NCI-H146 treated with DMSO at 0.1 percent for 48 hours (cell line): ENCODE results near the gene LDHAL6A.

Experiments used
- DNase-seq: peaks from one replicate; lab custom pipeline; 2025; ENCODE audit not compliant: unreplicated experiment; lab: John Stamatoyannopoulos, UW

LDHAL6A gene

DNA sequence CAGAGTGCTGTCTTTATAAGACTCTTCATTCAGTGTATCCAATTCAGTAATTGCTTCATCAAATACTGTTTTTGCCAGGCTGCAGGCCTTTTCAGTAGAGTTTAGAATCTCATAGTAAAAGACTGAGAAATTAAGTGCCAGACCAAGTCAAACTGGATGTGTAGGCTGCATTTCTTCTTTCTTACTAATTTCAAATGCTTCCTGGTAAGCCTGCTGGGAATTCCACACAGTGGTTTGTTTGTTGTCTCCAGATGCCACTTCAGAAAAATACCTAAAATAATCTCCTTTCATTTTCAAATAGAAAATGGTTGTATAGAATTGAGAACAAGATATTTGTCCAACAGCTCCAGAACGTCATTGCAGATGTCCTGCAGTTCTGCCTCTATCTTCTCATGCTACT, 34.7 kb downstream of the LDHAL6A start:
- DNase-seq = no peak

DNA sequence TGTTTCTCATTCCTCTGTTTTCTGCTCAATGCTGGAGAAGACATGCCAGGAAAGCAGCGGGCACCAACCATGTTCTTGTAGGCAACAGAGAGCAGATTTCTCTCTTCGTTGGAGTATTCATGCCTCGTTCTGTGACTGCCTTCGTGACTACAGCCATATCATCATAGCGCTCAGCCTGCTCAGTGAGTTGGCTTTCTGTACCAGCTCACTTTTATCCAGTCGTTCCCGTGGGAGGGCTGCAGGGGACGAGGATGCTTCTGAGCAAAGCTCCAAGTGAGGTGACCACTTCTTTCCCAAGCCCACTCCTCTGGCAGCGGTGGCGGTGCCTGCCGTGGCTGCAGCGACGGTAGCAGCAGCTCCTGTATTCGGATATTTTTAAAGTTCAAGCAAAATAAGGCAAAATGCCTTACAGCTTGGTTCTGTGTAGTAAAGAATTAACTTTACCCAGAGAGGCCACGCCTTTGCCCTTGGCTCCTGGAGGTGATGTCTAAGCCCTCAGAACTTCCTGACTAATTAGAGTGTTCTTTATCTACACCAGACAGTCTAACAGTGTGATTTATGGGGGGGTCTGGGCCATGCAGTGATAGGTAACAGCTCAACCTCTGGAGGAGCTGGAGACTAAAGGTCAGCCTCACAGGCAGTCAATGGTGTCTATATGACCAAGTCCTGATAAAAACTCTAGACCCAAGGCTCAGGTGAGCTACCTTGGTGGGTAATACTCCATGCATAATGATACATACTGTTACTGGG, 35.3 kb downstream of the LDHAL6A start:
- no peak for DNase-seq

- no peak for DNase-seq
These were observed 36.3 kb downstream of the LDHAL6A start for GRCh38 chr11:18491924-18492323.

DNA sequence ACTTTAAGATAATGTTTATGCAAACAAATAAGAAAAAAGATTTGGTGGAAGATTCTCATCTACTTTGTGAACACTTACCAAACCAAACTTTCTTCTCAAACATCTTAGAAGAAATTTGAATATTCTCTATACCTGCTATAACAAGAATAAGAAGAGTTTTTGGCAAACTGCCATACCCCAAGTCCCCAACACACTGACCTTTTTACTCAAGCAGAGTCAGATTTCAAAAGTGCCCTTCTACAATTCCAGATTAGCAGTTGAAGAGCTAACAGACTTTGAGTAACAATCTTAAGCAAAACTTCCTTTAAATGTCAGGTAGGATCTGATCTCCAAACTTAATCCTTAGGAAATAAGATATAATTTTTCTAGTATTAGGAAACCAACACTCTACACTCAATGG, 37.2 kb downstream of the LDHAL6A start:
- no peak for DNase-seq

DNA sequence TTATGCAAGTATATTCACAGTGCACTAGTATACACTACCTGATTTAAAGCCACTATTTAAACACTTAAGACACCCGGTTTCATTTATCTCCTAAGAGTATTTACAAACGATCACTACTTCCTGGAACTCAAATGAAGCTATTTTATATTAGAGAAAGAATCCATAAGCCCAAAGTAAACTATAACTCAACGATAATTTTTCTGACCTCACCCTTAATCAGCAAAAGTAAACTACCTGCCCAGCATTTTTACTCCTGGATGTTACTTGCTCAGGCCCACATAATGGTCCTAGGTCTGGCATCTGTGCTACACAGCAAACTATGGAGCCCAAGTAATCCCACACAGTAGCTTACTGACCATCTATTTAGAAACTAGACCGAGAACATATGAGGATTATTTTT, 37.7 kb downstream of the LDHAL6A start:
- no peak for DNase-seq

DNA sequence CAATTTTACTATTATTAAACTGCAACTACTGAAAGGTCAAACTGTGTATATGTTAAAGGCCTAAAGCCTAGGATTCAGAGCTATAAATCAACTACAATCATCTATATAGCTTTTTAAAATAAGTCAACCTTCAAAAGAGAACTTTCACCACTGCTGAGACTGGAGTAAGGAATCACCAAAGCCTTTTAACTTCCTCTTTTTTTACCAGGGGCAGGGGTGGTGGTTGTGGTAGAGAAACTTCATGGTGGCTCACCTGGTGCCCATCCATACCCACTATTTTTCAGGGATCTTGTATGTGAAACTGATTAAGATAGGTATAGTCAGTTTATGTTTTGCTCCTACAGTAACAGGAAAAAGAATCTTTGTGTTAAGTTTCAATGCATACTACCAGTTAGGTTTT, 39.6 kb downstream of the LDHAL6A start:
- no peak for DNase-seq

DNA sequence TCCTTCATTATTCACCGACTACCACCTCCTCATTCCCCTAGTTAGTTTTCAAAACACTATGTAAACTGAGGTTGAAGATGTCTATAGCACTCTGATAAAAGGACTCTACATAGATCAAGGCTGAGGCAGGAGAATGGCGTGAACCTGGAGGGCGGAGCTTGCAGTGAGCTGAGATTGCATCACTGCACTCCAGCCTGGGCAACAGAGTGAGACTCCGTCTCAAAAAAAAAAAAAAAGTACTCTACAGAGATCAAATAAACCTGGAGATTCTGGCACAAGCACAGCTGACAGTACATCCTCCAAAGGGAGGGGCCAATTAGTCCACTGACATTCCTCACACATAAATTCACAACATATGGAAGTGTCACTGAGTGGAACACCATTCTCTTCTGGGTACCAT, 40.0 kb downstream of the LDHAL6A start:
- DNase-seq = no peak

GRCh38 chr11:18498039-18498438, 42.4 kb downstream of the LDHAL6A start:
- DNase-seq = no peak

- no peak for DNase-seq
These were observed 46.0 kb downstream of the LDHAL6A start for GRCh38 chr11:18501629-18502028.

- no peak for DNase-seq
These were observed 46.7 kb downstream of the LDHAL6A start for GRCh38 chr11:18502352-18502751.

GRCh38 chr11:18521122-18521521, 65.5 kb downstream of the LDHAL6A start:
- DNase-seq = no peak

- no peak for DNase-seq
These were observed 66.7 kb downstream of the LDHAL6A start for GRCh38 chr11:18522388-18522787.

- DNase-seq = no peak
These were observed 67.4 kb downstream of the LDHAL6A start for GRCh38 chr11:18523084-18523483.

GRCh38 chr11:18524248-18524647, 68.6 kb downstream of the LDHAL6A start:
- no peak for DNase-seq

DNA sequence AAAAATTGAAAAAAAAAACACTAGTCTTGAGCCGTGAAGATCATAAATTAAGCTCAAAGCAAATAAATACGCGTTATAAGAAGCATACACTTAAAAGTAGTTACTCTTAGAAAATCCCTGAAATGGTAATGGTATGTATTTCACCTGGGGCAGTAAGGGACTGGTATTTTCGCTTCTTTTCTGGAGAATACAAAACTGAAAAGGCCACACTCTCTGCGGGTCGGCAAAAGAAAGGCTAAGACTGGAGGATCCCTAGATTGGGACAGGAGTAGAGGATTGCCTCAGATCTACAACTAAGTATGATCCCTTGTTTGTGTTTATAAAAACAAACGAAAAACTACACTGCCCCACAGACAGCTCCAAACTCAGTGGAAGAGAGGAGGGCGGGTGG, 70.5 kb downstream of the LDHAL6A start:
- DNase-seq = no peak

DNA sequence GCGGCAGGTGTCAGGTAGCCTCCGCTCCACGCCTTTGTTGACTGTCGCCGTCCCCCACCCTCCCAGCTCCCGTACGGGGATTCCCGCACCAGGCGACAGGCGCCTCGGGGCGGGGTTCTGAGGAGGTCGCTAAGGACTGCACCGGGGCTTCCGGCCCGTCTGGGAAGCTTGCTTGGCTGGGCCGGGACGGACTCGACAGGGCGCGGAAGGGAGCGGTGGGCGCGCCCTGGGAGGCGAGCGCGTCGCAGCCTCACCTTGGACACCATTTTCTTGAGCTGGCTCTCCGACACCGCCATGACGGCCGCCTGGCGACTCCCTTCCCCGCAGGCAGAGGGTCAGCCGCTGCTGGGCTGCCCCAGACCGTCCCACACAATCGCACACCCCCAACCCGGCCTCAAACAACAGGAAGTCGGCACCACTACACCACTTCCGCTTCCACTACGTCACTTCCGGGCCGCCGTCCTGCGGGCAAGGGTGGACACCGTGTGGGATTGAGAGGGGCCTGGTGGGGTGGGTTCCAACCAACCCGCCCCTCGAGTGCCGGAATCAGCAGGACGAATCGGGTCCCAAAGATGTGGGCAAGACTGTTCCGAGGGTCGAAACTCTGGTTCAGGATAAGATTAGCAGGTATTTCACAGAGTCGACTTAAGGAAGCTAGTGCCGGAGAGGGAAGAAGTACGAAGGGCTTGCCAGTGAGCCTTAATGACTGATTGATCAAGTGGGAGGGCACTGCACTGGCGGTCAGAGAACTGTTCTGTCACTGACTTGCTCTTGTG, 71.1 kb downstream of the LDHAL6A start, which contains the start of gene TSG101:
TSG101 (minus strand) TSS at position 422 of the 776 bp plus-strand sequence; CDS start at position 296, 126 bp downstream.
- DNase-seq = peak; percentile 82

DNA sequence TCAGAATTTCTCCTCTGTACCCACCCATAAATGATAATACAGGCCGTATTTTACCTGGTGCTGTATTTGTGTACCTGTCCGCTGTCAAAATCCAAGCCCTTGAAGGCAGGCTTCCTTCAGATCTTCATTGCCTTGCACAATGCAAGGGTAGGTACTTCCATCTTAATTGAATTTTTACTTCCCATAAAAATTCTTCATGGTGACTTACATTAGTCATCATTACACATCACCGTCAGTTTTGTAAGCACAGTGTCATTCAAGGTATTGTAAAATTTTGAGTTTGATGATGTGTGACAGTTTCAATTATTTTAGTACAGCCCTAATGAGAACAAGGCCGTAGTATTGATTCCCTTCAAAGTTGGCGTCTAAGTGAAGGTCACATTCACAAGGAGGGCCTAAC, 71.9 kb downstream of the LDHAL6A start:
- no peak for DNase-seq
